Endothelial cell of umbilical vein (primary cell): Measurements from ENCODE around the gene OSTC.

Source experiments
- CTCF ChIP-seq, 2 donors: IDR thresholded peaks; 1 replicate in 1 of 2; 2 replicates in 1 of 2; pipeline ENCODE4 v1.5.1; 2011; ENCODE audit warnings: low read length in 2 of 2, mild to moderate bottlenecking in 2 of 2, moderate library complexity in 2 of 2, control low read depth in 1 of 2, inconsistent platforms in 1 of 2, low read depth in 1 of 2; ENCODE audit not compliant: insufficient read depth in 1 of 2; ENCODE audit errors: extremely low read depth in 1 of 2
- FOS ChIP-seq: IDR thresholded peaks from 2 replicates; pipeline ENCODE4 v1.6.1; 2011; ENCODE audit warnings: mild to moderate bottlenecking, low read length, moderate library complexity, borderline replicate concordance; ENCODE audit not compliant: insufficient read depth

- TF ChIP-seq CTCF (IDR thresholded peaks at IDR 0.05; ENCODE audit: extremely low read depth in 1 of 2, insufficient read depth in 1 of 2, low read depth in 1 of 2, low read length in 2 of 2) (no peak), FOS (no peak)
Measured at GRCh38 chr4:108709722-108710121, 59.3 kb downstream of the OSTC start.
